Breast epithelium (tissue), 3 donors: ENCODE measurements around the gene CTIF.

Experiments used
- POLR2A ChIP-seq: fragments of 450-650 bp; IDR thresholded peaks from one replicate; pipeline ENCODE4 v1.6.1; 2016; ENCODE audit warnings: antibody characterized with exemption, mild to moderate bottlenecking, moderate library complexity
- TF ChIP-seq, protein P1 (sequence below), 3 donors: fragments of 450-650 bp; IDR thresholded peaks; one replicate each; pipeline ENCODE4 v1.5.1; 2016 to 2017; ENCODE audit warnings: antibody characterized with exemption in 3 of 3, mild to moderate bottlenecking in 3 of 3, moderate library complexity in 3 of 3

- TF ChIP-seq POLR2A = no peak
- TF ChIP-seq, protein P1, sequence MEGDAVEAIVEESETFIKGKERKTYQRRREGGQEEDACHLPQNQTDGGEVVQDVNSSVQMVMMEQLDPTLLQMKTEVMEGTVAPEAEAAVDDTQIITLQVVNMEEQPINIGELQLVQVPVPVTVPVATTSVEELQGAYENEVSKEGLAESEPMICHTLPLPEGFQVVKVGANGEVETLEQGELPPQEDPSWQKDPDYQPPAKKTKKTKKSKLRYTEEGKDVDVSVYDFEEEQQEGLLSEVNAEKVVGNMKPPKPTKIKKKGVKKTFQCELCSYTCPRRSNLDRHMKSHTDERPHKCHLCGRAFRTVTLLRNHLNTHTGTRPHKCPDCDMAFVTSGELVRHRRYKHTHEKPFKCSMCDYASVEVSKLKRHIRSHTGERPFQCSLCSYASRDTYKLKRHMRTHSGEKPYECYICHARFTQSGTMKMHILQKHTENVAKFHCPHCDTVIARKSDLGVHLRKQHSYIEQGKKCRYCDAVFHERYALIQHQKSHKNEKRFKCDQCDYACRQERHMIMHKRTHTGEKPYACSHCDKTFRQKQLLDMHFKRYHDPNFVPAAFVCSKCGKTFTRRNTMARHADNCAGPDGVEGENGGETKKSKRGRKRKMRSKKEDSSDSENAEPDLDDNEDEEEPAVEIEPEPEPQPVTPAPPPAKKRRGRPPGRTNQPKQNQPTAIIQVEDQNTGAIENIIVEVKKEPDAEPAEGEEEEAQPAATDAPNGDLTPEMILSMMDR (IDR thresholded peaks at IDR 0.05) = no peak
Measured at GRCh38 chr18:48857023-48857694, 318.3 kb downstream of the CTIF start.
